Mononuclear cell (primary cell): Measurements from ENCODE around the gene CD300LD. TPM values are rescaled to one million over a fixed set of nuclear protein-coding genes. Genes with fewer than 3 reads are reported as not detected.
"Not testable (repeated sequence)": the region's sequence is repeated elsewhere in the genome, so short reads cannot be mapped to it uniquely, and the experiment has no call there.

Source experiments
- H3K27me3 ChIP-seq: 2 replicates; pipeline ENCODE4 v1.6.0; 2011; ENCODE audit warnings: low read length, control low read depth; ENCODE audit not compliant: insufficient read depth
- H3K4me1 ChIP-seq: 2 replicates; pipeline ENCODE4 v1.5.1; 2011; ENCODE audit warnings: mild to moderate bottlenecking, low read length, control low read depth; ENCODE audit not compliant: insufficient read depth
- H3K4me3 ChIP-seq: 2 replicates; pipeline ENCODE4 v1.5.1; 2011; ENCODE audit warnings: mild to moderate bottlenecking, low read length, moderate library complexity
- H3K9me3 ChIP-seq: 2 replicates; pipeline ENCODE4 v1.5.1; 2011; ENCODE audit warnings: low read depth, mild to moderate bottlenecking, control low read depth, low read length
- total RNA-seq: library from RNA; depleted of rRNA; stranded (reverse); fragments of >200 nt; gene quantifications from one replicate; pipeline ENCODE4 v1.2.3, GENCODE V29; 2012

Gene CD300LD
- total RNA-seq, 1 donor, result 0.73 TPM

DNA sequence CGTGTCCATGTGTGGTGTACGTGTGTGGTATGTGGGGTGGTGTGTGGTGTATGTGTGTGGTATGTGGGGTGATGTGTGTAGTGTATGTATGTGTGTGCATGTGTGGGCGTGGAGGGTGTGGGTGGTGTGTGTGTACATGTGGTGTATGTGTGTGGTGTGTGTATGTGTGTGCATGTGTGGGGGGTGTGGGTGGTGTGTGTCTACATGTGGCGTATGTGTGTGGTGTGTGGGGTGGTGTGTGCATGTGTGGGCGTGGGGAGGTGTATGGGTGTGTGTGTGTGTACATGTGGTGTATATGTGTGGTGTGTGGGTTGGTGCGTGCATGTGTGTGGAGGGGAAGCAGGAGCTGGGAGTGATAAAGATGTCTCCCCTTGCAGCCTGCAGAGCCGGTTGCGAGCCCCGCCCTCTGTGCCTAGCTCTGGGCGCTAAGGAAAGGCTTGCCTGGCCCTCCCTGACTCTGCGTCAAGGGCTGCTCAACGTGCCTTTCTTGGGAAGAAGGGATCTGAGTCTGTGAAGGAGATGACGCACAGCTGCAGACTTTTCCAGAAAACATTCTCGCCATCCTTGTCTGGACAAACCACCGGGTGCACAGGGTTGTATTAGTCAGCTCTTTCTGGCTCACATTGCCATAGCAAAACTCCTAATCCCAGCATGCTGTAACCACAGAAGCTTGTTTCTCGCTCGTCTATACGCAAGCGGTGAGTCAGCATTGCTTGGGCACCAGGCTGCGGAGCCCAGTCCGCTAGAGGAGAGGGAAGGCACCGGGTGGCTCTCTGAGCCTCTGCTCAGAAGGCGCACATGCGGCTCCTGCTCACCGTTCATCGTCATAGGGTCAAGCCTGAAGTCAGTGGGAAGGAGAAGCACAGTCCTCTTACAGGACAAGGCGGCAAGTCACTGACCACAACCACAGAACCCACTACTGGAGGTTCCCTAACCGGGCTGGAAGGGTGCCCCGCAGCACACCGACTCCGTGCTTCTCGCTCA is 22.8 kb downstream of the CD300LD start:
- no peaks in the 10 kb centered on the region for H3K27me3 ChIP-seq
- H3K4me1 ChIP-seq, result peaks cover 62% of the 10 kb centered on the region
- H3K9me3 ChIP-seq, result no peaks in the 10 kb centered on the region
- no peak overlapping the region for H3K4me3 ChIP-seq

DNA sequence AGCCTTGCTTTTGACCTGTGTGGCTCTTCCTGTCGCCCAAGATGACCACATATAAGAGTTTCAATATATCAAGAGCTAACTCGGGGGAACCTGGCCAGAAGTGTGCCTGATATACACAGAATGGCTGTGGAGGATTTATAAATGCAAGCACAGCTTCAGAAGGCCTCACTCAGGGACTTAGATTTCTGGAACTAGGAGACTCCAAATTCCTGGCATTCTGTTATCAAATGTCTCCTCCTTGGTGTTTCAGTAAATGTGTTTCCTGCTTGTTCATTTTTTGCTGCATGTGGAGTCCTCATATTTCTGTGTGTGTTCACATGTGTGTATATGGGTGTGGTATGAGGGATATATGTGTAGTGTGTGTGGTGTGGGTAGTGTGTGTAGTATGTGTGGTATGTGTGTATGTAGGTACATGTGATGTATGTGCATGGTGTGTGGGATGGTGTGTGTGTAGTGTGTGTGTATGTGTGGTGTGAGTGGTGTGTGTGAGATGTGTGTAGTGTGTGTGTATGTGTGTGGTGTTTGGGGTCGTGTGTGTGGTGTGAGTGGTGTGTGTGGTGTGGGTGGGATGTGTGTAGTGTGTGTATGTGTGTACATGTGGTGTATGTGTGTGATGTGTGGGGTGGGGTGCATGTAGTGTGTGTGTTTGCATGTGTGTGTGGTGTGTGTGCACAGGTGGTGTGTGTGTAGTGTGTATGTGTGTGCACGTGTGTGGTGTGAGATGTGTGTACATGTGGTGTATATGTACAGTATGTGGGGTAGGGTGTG is 23.8 kb downstream of the CD300LD start:
- no peaks in the 10 kb centered on the region for H3K27me3 ChIP-seq
- H3K4me3 ChIP-seq, result no peak overlapping the region
- peaks cover 62% of the 10 kb centered on the region for H3K4me1 ChIP-seq
- H3K9me3 ChIP-seq, result no peaks in the 10 kb centered on the region

DNA sequence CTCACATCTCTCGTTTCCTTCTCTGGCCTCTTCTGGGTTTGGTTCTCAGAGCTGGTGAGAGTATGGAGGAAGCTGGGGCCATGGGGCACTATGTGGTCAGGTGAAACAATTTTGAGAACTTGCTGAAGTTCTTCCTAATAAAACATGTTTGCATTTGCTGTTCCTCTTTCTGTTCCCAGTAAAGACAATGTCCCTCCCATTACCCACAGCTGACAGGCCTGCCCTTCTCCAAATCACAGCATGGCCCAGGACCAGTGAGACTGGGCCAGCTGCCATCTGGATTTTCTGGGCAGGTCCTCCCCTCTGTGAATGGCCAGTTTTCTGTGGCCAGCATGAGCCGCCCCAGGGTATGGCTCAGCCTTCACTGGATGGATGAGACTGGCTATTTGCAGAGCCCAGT is 24.7 kb downstream of the CD300LD start, which contains the start of gene CD300H:
Gene CD300H, minus strand, starts transcription at position 113 of the 400 bp plus-strand sequence.
- no peaks in the 10 kb centered on the region for H3K9me3 ChIP-seq
- peaks cover 62% of the 10 kb centered on the region for H3K4me1 ChIP-seq
- H3K27me3 ChIP-seq, result no peaks in the 10 kb centered on the region
- peak within 1 kb of the TSS; percentile 17 for H3K4me3 ChIP-seq

GRCh38 chr17:74566132-74566753 is 25.8 kb downstream of the CD300LD start:
- no peaks in the 10 kb centered on the region for H3K27me3 ChIP-seq
- H3K4me3 ChIP-seq, result peak overlapping the region; percentile 15
- peaks cover 53% of the 10 kb centered on the region for H3K4me1 ChIP-seq
- H3K9me3 ChIP-seq, result no peaks in the 10 kb centered on the region

GRCh38 chr17:74565126-74565525 is 27.0 kb downstream of the CD300LD start:
- no peaks in the 10 kb centered on the region for H3K27me3 ChIP-seq
- no peak overlapping the region for H3K4me3 ChIP-seq
- no peaks in the 10 kb centered on the region for H3K9me3 ChIP-seq
- peaks cover 42% of the 10 kb centered on the region for H3K4me1 ChIP-seq

DNA sequence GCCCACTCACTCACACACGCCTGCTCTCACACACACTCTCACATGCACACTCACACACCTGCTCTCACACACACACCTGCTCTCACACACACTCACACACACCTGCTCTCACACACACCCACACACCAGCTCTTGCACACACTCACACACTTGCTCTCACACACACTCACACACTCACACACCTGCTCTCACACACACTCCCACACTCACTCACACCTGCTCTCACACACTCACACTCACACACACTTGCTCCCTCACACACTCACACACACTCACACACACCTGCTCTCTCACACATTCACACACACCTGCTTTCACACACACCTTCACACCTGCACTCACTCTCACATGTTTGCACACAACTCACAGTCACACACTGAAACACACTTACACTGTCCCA is 28.7 kb downstream of the CD300LD start:
- no peak overlapping the region for H3K4me3 ChIP-seq
- peaks cover 38% of the 10 kb centered on the region for H3K4me1 ChIP-seq
- no peaks in the 10 kb centered on the region for H3K9me3 ChIP-seq
- H3K27me3 ChIP-seq, result no peaks in the 10 kb centered on the region

- peaks cover 30% of the 10 kb centered on the region for H3K4me1 ChIP-seq
- no peaks in the 10 kb centered on the region for H3K27me3 ChIP-seq
- H3K9me3 ChIP-seq, result no peaks in the 10 kb centered on the region
- no peak overlapping the region for H3K4me3 ChIP-seq
Observed at GRCh38 chr17:74561586-74561985, 30.5 kb downstream of the CD300LD start.

DNA sequence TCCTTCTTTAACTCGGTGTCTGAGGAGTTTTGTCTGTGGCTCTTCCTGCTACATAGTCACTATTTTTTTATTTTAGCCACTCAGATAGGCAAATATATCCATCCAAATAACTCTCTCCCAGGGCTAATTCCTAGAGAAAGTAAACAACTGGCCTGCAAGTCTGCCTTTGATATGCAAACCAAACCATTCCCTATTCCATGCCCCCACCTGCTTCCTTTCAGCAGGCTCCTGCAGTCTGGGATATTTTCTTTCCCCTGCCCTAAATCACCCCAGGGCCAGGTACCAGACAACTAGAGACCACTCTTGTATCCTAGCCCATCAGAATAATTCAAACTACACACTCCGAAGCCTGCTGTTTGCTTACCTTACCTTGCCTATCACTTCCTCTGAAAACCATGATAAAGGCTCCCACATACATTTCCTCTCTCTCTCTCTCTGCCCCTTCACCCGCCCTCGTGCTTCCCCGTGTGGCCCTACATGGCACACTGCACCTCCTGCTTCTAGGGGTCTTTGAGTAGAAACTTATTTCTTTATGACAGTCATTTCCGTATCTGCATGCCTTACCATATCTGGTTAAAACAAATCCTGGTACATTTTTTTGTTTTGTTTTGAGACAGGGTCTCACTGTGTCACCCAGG is 33.1 kb downstream of the CD300LD start:
- H3K4me3 ChIP-seq, result no peak overlapping the region
- peaks cover 35% of the 10 kb centered on the region for H3K4me1 ChIP-seq
- no peaks in the 10 kb centered on the region for H3K9me3 ChIP-seq
- H3K27me3 ChIP-seq, result no peaks in the 10 kb centered on the region

DNA sequence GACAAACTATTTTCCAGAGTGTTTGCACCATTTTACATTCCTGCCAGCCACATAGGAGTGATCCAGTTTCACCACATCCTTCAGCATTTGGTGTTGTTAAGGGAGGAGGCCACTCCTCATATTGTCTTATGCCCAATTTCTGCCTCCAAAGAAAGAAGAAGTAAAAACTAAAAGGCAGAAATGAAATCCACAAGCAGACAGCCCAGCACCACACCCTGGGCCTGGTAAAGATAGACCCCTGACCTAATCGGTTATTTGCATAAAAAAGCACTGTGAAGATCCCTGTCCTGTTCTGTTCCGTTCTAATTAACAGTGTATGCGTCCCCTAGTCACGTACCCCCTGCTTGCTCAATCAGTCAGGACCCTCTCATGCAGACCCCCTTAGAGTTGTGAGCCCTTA is 33.7 kb downstream of the CD300LD start:
- H3K27me3 ChIP-seq, H3K4me3 ChIP-seq, H3K9me3 ChIP-seq: not testable (repeated sequence)
- peaks cover 35% of the 10 kb centered on the region for H3K4me1 ChIP-seq

- H3K4me1 ChIP-seq, result peaks cover 41% of the 10 kb centered on the region
- no peaks in the 10 kb centered on the region for H3K27me3 ChIP-seq
- no peaks in the 10 kb centered on the region for H3K9me3 ChIP-seq
- no peak overlapping the region for H3K4me3 ChIP-seq
Observed at GRCh38 chr17:74555427-74555940, 36.6 kb downstream of the CD300LD start.

- no peaks in the 10 kb centered on the region for H3K9me3 ChIP-seq
- no peak overlapping the region for H3K4me3 ChIP-seq
- H3K27me3 ChIP-seq, result no peaks in the 10 kb centered on the region
- peaks cover 41% of the 10 kb centered on the region for H3K4me1 ChIP-seq
Observed at GRCh38 chr17:74554909-74555308, 37.2 kb downstream of the CD300LD start.

DNA sequence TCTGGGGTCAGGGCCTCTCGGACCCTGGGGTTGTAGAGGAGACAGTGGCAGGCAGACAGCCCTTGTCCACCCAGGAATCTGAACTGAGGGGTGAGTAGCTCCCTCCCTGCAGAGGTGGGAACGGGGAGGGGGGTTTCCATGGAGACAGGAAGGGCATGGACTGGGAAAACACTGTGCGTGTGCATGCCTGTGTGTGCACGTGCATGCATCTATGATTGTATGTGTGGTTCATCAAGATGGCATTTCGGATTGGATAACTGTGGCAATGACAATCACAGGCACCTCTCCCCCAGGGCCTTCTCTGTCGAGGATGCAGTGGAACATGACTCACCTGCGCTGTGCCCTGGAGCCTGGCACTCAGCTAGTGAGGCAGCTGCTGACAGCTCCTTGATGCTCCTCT is 40.0 kb downstream of the CD300LD start:
- H3K9me3 ChIP-seq, result no peaks in the 10 kb centered on the region
- no peaks in the 10 kb centered on the region for H3K27me3 ChIP-seq
- no peak overlapping the region for H3K4me3 ChIP-seq
- peaks cover 35% of the 10 kb centered on the region for H3K4me1 ChIP-seq

DNA sequence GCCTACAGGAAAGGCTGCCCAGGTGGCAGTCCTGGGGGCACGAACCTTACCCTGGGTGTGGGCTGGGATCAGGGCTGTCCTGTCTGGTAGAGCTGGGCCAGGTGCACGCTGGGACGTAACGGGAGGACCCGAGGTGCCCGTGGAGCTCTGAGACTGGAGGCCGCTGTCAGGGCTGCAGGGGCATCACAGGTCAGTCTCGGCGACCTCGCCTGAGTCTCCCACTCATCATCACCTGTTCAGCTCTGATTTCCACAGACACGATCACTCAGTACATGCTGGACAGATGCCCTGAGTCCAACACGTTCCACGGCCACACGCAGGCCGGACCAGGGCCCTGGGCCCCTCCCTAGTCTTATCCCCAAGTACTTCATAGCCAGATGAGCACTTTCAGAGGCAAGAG is 41.5 kb downstream of the CD300LD start:
- no peaks in the 10 kb centered on the region for H3K27me3 ChIP-seq
- no peak overlapping the region for H3K4me3 ChIP-seq
- H3K9me3 ChIP-seq, result no peaks in the 10 kb centered on the region
- peaks cover 42% of the 10 kb centered on the region for H3K4me1 ChIP-seq

DNA sequence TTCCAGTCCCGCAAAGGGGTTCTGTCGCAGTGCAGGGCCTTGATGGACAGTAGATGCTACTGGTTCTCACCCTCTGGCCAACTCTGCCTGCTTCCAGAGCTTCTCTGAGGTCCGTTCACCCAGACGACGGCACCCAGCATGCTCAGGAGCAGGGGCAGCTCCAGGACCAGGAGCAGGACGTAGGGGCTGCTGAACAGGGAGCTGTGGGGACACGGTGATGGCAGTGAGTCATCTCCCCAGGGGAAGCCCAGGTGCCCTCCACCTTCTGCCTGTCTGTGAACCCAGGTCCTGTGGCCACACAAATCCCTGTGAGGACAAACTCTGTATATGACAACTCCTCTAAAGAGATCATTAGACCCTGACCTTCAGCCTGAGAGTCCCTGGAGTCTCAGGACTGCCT is 42.7 kb downstream of the CD300LD start:
- no peaks in the 10 kb centered on the region for H3K9me3 ChIP-seq
- no peaks in the 10 kb centered on the region for H3K27me3 ChIP-seq
- H3K4me1 ChIP-seq, result peaks cover 44% of the 10 kb centered on the region
- no peak overlapping the region for H3K4me3 ChIP-seq
